Measurements from ENCODE around the gene POLR2A. TPM values are rescaled to one million over a fixed set of nuclear protein-coding genes. Genes with fewer than 3 reads are reported as not detected.
A peak's percentile ranks its signal among the peaks of the same experiment; 100 is the strongest.

POLR2A gene
- total RNA-seq, 4 donors from 2014 or later: 29.5 to 66.4 (median 46.9) TPM

DNA sequence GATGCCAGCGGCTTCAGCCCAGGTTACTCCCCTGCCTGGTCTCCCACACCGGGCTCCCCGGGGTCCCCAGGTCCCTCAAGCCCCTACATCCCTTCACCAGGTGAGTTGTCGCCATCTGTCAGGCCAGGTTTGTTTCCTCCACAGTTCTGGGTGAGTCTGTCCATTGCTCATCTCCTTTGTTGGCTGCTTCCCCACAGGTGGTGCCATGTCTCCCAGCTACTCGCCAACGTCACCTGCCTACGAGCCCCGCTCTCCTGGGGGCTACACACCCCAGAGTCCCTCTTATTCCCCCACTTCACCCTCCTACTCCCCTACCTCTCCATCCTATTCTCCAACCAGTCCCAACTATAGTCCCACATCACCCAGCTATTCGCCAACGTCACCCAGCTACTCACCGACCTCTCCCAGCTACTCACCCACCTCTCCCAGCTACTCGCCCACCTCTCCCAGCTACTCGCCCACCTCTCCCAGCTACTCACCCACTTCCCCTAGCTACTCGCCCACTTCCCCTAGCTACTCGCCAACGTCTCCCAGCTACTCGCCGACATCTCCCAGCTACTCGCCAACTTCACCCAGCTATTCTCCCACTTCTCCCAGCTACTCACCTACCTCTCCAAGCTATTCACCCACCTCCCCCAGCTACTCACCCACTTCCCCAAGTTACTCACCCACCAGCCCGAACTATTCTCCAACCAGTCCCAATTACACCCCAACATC, 28.8 kb downstream of the POLR2A start:
- DNase-seq (ENCODE audit: extremely low spot score): no peak
- no peaks in the 10 kb centered on the region for H3K27me3 ChIP-seq
- no peak overlapping the region for H3K4me3 ChIP-seq
- no peak overlapping the region for H3K27ac ChIP-seq (replicated peaks in 1 of 4)
- WGBS: 86% methylated on average over 20 of the region's 20 CpGs
- H3K36me3 ChIP-seq: peaks cover 52 to 72% (median 65%) of the 10 kb centered on the region in 4 donors
- H3K4me1 ChIP-seq: peaks cover 0 to 6% (median 0%) of the 10 kb centered on the region in 4 donors
- TF ChIP-seq, protein P1, sequence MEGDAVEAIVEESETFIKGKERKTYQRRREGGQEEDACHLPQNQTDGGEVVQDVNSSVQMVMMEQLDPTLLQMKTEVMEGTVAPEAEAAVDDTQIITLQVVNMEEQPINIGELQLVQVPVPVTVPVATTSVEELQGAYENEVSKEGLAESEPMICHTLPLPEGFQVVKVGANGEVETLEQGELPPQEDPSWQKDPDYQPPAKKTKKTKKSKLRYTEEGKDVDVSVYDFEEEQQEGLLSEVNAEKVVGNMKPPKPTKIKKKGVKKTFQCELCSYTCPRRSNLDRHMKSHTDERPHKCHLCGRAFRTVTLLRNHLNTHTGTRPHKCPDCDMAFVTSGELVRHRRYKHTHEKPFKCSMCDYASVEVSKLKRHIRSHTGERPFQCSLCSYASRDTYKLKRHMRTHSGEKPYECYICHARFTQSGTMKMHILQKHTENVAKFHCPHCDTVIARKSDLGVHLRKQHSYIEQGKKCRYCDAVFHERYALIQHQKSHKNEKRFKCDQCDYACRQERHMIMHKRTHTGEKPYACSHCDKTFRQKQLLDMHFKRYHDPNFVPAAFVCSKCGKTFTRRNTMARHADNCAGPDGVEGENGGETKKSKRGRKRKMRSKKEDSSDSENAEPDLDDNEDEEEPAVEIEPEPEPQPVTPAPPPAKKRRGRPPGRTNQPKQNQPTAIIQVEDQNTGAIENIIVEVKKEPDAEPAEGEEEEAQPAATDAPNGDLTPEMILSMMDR (IDR thresholded peaks at IDR 0.05): no peak
- TF ChIP-seq POLR2A (IDR thresholded peaks at IDR 0.05; ENCODE audit: low read depth) (no peak), POLR2AphosphoS5 (IDR thresholded peaks at IDR 0.05) (no peak), EP300 (IDR thresholded peaks at IDR 0.05) (no peak)
- H3K9me3 ChIP-seq: no peaks in the 10 kb centered on the region
- intact Hi-C loops (cut with DNase I): no loop called here

DNA sequence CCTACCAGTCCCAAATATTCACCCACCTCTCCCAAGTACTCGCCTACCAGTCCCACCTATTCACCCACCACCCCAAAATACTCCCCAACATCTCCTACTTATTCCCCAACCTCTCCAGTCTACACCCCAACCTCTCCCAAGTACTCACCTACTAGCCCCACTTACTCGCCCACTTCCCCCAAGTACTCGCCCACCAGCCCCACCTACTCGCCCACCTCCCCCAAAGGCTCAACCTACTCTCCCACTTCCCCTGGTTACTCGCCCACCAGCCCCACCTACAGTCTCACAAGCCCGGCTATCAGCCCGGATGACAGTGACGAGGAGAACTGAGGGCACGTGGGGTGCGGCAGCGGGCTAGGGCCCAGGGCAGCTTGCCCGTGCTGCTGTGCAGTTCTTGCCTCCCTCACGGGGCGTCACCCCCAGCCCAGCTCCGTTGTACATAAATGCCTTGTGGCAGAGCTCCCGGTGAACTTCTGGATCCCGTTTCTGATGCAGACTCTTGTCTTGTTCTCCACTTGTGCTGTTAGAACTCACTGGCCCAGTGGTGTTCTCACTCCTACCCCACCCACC, 29.8 kb downstream of the POLR2A start:
- Histone ChIP-seq H3K4me3 (no peak overlapping the region), H3K9me3 (no peaks in the 10 kb centered on the region), H3K4me1 (peaks cover 0 to 6% (median 0%) of the 10 kb centered on the region in 4 donors), H3K27me3 (no peaks in the 10 kb centered on the region), H3K27ac (replicated peaks in 1 of 4) (no peak overlapping the region), H3K36me3 (peaks cover 44 to 62% (median 55%) of the 10 kb centered on the region in 4 donors)
- WGBS: 73% methylated on average over 17 of the region's 17 CpGs
- no peak for TF ChIP-seq EP300 (IDR thresholded peaks at IDR 0.05)
- TF ChIP-seq, protein P1 (IDR thresholded peaks at IDR 0.05): no peak
- TF ChIP-seq POLR2A (IDR thresholded peaks at IDR 0.05; ENCODE audit: low read depth): no peak
- TF ChIP-seq POLR2AphosphoS5 (IDR thresholded peaks at IDR 0.05): no peak
- no peak for DNase-seq (ENCODE audit: extremely low spot score)
- intact Hi-C loops (cut with DNase I): loop anchor here (2.0 kb wide), 2 partner anchors 45 to 75 kb away; partner anchors contain the start of gene TNFSF13

DNA sequence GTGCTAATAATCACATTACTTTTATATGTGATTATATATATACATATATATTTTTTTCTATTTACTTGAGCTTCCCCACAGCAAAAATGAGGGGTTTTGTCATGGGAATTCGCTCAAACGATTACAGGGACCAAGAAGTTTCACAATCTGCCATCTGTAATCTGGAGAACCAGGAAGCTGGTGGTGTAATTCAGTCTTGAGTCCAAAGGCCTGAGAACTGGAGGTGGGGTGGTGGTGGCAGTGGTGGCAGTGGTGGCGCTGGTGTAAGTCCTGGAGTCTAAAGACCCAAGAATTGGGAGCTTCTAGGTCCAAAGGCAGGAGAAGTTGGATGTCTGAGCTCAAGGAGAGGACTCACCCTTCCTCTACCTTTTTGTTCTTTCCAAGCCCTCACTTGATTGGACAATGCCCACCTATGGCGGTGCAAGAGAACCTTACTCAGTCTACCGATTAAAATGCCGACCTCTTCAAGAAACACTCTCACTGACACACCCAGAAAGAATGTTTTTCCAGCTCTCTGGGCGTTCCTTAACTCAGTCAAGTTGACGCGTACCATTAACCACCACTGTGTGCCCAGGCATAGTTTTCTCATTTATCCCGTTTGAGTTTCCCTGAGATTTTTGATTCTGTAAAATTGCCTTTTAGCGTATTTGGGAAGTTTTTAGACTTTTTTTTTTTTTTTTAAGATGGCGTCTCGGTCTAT, 31.9 kb downstream of the POLR2A start:
- H3K4me1 ChIP-seq: peaks cover 0 to 6% (median 0%) of the 10 kb centered on the region in 4 donors
- H3K9me3 ChIP-seq: no peaks in the 10 kb centered on the region
- H3K27ac ChIP-seq (replicated peaks in 1 of 4): no peak overlapping the region
- DNase-seq (ENCODE audit: extremely low spot score): no peak
- 94% methylated on average over 13 of the region's 13 CpGs for WGBS
- H3K36me3 ChIP-seq: peaks cover 30 to 41% (median 34%) of the 10 kb centered on the region in 4 donors
- H3K27me3 ChIP-seq: no peaks in the 10 kb centered on the region
- no peak for TF ChIP-seq POLR2AphosphoS5 (IDR thresholded peaks at IDR 0.05)
- TF ChIP-seq POLR2A (IDR thresholded peaks at IDR 0.05; ENCODE audit: low read depth): no peak
- TF ChIP-seq, protein P1 (IDR thresholded peaks at IDR 0.05): no peak
- H3K4me3 ChIP-seq: no peak overlapping the region
- intact Hi-C loops (cut with DNase I): loop anchor here (2.0 kb wide), 2 partner anchors 43 to 73 kb away; partner anchors contain the start of gene TNFSF13

DNA sequence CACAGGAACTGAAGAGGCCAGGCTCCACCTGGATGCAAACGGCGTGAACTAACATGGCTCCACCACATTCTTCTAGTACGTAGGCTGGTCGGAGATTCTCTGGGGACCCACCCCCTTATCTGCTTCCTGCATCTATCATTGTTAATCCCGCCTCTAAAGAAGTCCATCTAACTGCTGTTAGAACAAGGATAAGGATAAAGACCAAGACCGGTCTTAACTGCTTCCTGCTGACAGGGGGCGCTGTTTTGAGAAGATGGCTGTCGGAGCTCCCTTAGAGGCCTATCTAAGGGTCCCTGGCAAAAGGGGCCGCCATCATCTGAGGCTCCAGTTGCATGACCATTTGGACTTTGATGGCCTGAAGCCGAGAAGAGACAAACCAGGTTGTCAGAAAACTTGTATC, 38.9 kb downstream of the POLR2A start:
- no peak overlapping the region for H3K27ac ChIP-seq (replicated peaks in 1 of 4)
- no peak for TF ChIP-seq POLR2A (IDR thresholded peaks at IDR 0.05; ENCODE audit: low read depth)
- TF ChIP-seq, protein P1 (IDR thresholded peaks at IDR 0.05): peak; percentile 33 to 54 (median 51)
- intact Hi-C loops (cut with DNase I): no loop called here
- no peak overlapping the region for H3K4me3 ChIP-seq
- peaks cover 0 to 4% (median 0%) of the 10 kb centered on the region in 4 donors for H3K4me1 ChIP-seq
- no peaks in the 10 kb centered on the region for H3K9me3 ChIP-seq
- no peak for DNase-seq (ENCODE audit: extremely low spot score)
- H3K36me3 ChIP-seq: no peaks in the 10 kb centered on the region
- H3K27me3 ChIP-seq: no peaks in the 10 kb centered on the region
- 44% methylated on average over 10 of the region's 10 CpGs for WGBS
